Measurements from ENCODE around the gene WBP11. TPM values are rescaled to one million over a fixed set of nuclear protein-coding genes. Genes with fewer than 3 reads are reported as not detected.

Gene WBP11
- total RNA-seq, 1 donor from 2014 or later: 128 TPM

DNA sequence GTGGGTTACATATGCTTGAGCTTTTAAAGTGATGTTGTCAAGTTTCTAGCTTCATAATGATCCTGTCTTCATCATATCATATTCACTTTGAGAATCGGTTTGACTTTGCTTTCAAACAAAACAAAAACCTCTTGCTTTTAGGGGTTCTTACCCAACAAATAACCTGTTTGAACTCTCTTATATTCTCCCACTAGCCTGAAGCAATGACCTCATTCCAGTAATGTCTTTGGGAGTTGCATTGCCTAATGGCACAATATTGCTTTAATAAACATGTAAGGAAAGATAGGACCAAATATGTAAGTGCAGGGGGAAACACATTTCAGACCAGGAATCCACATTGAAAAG is 27.7 kb downstream of the WBP11 start:
- DNase-seq (ENCODE audit: low spot score): no peak
- intact Hi-C loops (cut with micrococcal nuclease): loop anchor here (1.0 to 10.0 kb wide), 2 partner anchors 135 to 321 kb away; no protein-coding TSS in a partner anchor
- Mint-ChIP-seq H3K4me3 (peak overlapping the region; percentile 97), H3K9me3 (no peaks in the 10 kb centered on the region), H3K36me3 (ENCODE audit: low read depth) (peaks cover 5% of the 10 kb centered on the region), H3K27ac (peak overlapping the region; percentile 98), H3K27me3 (ENCODE audit: insufficient read depth) (no peaks in the 10 kb centered on the region), H3K4me1 (ENCODE audit: low read depth) (peaks cover 59% of the 10 kb centered on the region)

GRCh38 chr12:14774906-14775635 is 28.2 kb downstream of the WBP11 start:
- peaks cover 5% of the 10 kb centered on the region for H3K36me3 Mint-ChIP-seq (ENCODE audit: low read depth)
- H3K4me1 Mint-ChIP-seq (ENCODE audit: low read depth): peaks cover 55% of the 10 kb centered on the region

GRCh38 chr12:14774074-14774905 is 29.0 kb downstream of the WBP11 start:
- H3K27me3 Mint-ChIP-seq (ENCODE audit: insufficient read depth): no peaks in the 10 kb centered on the region

More at GRCh38 chr12:14774906-14775635, 28.2 kb downstream of the WBP11 start:
- Mint-ChIP-seq H3K27me3 (ENCODE audit: insufficient read depth) (no peaks in the 10 kb centered on the region), H3K9me3 (no peaks in the 10 kb centered on the region), H3K27ac (peak overlapping the region; percentile 98), H3K4me3 (peak overlapping the region; percentile 97)
- peak; percentile 36 for DNase-seq (ENCODE audit: low spot score)
- intact Hi-C loops (cut with micrococcal nuclease): loop anchor here (1.0 to 10.0 kb wide), 7 partner anchors 28 to 538 kb away; partner anchors contain the start of genes ARHGDIB, C12orf60 and WBP11

DNA sequence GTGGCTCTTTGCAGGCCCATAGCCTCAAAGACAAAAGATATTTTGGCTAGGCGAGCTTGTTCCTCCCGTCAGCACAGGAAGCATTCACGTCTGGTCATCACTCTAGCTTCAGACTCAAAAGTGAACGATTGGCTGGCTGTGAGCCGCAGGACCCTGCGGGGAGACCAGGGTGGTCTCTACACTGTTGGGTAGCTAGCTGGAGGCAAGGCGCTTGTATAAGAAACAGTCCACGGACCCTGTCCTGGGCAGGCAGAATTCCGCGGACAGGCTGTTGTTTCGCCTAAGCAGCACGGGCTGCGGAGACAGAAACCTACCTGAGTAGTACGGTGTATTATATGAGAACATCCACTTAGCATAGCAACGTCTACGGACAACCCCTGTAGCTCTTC is 29.6 kb downstream of the WBP11 start:
- intact Hi-C loops (cut with micrococcal nuclease): loop anchor here (1.0 to 10.0 kb wide), 6 partner anchors 30 to 536 kb away; partner anchors contain the start of genes ARHGDIB, C12orf60 and WBP11

More at GRCh38 chr12:14774074-14774905, 29.0 kb downstream of the WBP11 start:
- Mint-ChIP-seq H3K27ac (peak overlapping the region; percentile 98), H3K4me3 (peak overlapping the region; percentile 97), H3K9me3 (no peaks in the 10 kb centered on the region), H3K4me1 (ENCODE audit: low read depth) (peaks cover 53% of the 10 kb centered on the region), H3K36me3 (ENCODE audit: low read depth) (peaks cover 5% of the 10 kb centered on the region)
- intact Hi-C loops (cut with micrococcal nuclease): loop anchor here (1.0 to 10.0 kb wide), 6 partner anchors 29 to 537 kb away; partner anchors contain the start of genes ARHGDIB, C12orf60 and WBP11
- peak; percentile 92 for DNase-seq (ENCODE audit: low spot score)

GRCh38 chr12:14772946-14773345 is 30.3 kb downstream of the WBP11 start:
- DNase-seq (ENCODE audit: low spot score): no peak
- Mint-ChIP-seq H3K4me3 (peak overlapping the region; percentile 97), H3K27ac (no peak overlapping the region), H3K36me3 (ENCODE audit: low read depth) (peaks cover 10% of the 10 kb centered on the region), H3K9me3 (no peaks in the 10 kb centered on the region), H3K4me1 (ENCODE audit: low read depth) (peaks cover 63% of the 10 kb centered on the region), H3K27me3 (ENCODE audit: insufficient read depth) (no peaks in the 10 kb centered on the region)
- intact Hi-C loops (cut with micrococcal nuclease): loop anchor here (5.0 to 10.0 kb wide), 2 partner anchors 318 to 536 kb away; no protein-coding TSS in a partner anchor

More for the DNA sequence above, 29.6 kb downstream of the WBP11 start:
- H3K27ac Mint-ChIP-seq: peak overlapping the region; percentile 98
- peaks cover 59% of the 10 kb centered on the region for H3K4me1 Mint-ChIP-seq (ENCODE audit: low read depth)
- no peaks in the 10 kb centered on the region for H3K9me3 Mint-ChIP-seq
- peak overlapping the region; percentile 97 for H3K4me3 Mint-ChIP-seq
- no peak for DNase-seq (ENCODE audit: low spot score)
- peaks cover 8% of the 10 kb centered on the region for H3K36me3 Mint-ChIP-seq (ENCODE audit: low read depth)
- H3K27me3 Mint-ChIP-seq (ENCODE audit: insufficient read depth): no peaks in the 10 kb centered on the region

GRCh38 chr12:14771651-14772137 is 31.6 kb downstream of the WBP11 start:
- DNase-seq (ENCODE audit: low spot score): peak; percentile 24
- Mint-ChIP-seq H3K27me3 (ENCODE audit: insufficient read depth) (no peaks in the 10 kb centered on the region), H3K9me3 (no peaks in the 10 kb centered on the region), H3K4me1 (ENCODE audit: low read depth) (peaks cover 71% of the 10 kb centered on the region), H3K36me3 (ENCODE audit: low read depth) (peaks cover 20% of the 10 kb centered on the region), H3K27ac (peak overlapping the region; percentile 92), H3K4me3 (peak overlapping the region; percentile 82)
- intact Hi-C loops (cut with micrococcal nuclease): loop anchor here (1.0 to 10.0 kb wide), 9 partner anchors 189 to 929 kb away; partner anchors contain the start of genes ARHGDIB and ATF7IP

- DNase-seq (ENCODE audit: low spot score): peak; percentile 93
- H3K9me3 Mint-ChIP-seq: peaks cover 4% of the 10 kb centered on the region
- H3K27me3 Mint-ChIP-seq (ENCODE audit: insufficient read depth): no peaks in the 10 kb centered on the region
- H3K36me3 Mint-ChIP-seq (ENCODE audit: low read depth): peaks cover 26% of the 10 kb centered on the region
- intact Hi-C loops (cut with micrococcal nuclease): loop anchor here (1.0 to 10.0 kb wide), 12 partner anchors 47 to 1112 kb away; partner anchors contain the start of genes ARHGDIB, ATF7IP and STRAP
- peak overlapping the region; percentile 97 for H3K27ac Mint-ChIP-seq
- H3K4me1 Mint-ChIP-seq (ENCODE audit: low read depth): peaks cover 67% of the 10 kb centered on the region
- peak overlapping the region; percentile 86 for H3K4me3 Mint-ChIP-seq
Observed at GRCh38 chr12:14770496-14771461, 32.5 kb downstream of the WBP11 start.

- intact Hi-C loops (cut with micrococcal nuclease): loop anchor here (1.0 to 10.0 kb wide), 10 partner anchors 47 to 1112 kb away; partner anchors contain the start of genes ARHGDIB and STRAP
- Mint-ChIP-seq H3K36me3 (ENCODE audit: low read depth) (peaks cover 34% of the 10 kb centered on the region), H3K4me3 (peak overlapping the region; percentile 86), H3K4me1 (ENCODE audit: low read depth) (peaks cover 61% of the 10 kb centered on the region), H3K27ac (peak overlapping the region; percentile 97), H3K27me3 (ENCODE audit: insufficient read depth) (no peaks in the 10 kb centered on the region), H3K9me3 (peaks cover 7% of the 10 kb centered on the region)
- peak; percentile 79 for DNase-seq (ENCODE audit: low spot score)
Observed at GRCh38 chr12:14769969-14770495, 33.2 kb downstream of the WBP11 start.

- intact Hi-C loops (cut with micrococcal nuclease): loop anchor here (5.0 kb wide), 1 partner anchor 1023 kb away; no protein-coding TSS in a partner anchor
- H3K27ac Mint-ChIP-seq: peak overlapping the region; percentile 97
- H3K27me3 Mint-ChIP-seq (ENCODE audit: insufficient read depth): no peaks in the 10 kb centered on the region
- H3K4me1 Mint-ChIP-seq (ENCODE audit: low read depth): peaks cover 56% of the 10 kb centered on the region
- H3K9me3 Mint-ChIP-seq: peaks cover 7% of the 10 kb centered on the region
- H3K36me3 Mint-ChIP-seq (ENCODE audit: low read depth): peaks cover 35% of the 10 kb centered on the region
- peak overlapping the region; percentile 86 for H3K4me3 Mint-ChIP-seq
- DNase-seq (ENCODE audit: low spot score): no peak
Observed at GRCh38 chr12:14769466-14769968, 33.8 kb downstream of the WBP11 start.

DNA sequence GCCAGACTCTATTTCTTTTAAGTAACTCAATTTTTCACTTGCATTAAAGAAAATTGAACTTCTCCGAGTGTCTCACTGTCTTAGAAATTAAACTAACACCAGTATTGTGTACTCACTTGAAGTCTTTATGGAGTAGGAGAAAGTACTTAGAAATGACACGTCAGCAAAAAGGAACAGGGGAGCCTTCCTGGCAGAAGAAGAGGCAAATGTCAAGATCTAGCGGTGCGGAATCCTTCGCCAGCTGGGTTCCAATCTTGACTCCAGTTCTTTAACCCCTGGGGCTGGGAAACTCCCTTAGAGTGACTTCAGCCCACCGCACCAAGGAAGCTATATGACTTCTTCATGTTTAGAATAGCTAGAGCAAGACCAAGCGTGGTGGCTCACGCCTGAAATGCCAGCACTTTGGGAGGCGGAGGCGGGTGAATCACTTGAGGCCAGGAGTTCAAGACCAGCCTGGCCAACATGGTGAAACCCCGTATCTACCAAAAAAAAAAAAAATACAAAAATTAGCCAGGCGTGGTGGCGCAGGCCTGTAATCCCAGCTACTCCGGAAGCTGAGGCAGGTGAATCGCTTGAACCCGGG is 34.4 kb downstream of the WBP11 start:
- H3K27me3 Mint-ChIP-seq (ENCODE audit: insufficient read depth): no peaks in the 10 kb centered on the region
- intact Hi-C loops (cut with micrococcal nuclease): loop anchor here (5.0 kb wide), 1 partner anchor 1023 kb away; no protein-coding TSS in a partner anchor

DNA sequence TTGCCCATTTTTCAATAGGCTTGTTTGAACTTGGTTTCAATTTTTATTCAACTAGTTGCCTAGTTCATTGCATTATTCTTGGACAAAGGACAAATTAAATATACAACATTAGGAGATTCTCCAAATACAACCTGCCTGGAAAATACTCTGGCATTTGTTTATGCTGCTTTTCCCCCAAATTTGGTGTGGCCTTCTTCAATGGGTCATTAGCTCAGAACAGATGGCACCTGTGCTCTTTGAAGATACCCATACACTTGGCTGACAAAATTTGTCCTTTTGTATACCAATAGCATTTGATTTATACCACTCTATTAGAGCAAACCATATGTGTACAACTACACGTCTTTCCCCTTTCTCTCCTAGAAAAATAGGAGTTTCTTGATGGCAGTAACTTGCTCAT is 35.7 kb downstream of the WBP11 start:
- intact Hi-C loops (cut with micrococcal nuclease): loop anchor here (5.0 kb wide), 1 partner anchor 1025 kb away; no protein-coding TSS in a partner anchor
- Mint-ChIP-seq H3K27me3 (ENCODE audit: insufficient read depth) (no peaks in the 10 kb centered on the region), H3K36me3 (ENCODE audit: low read depth) (peaks cover 34% of the 10 kb centered on the region), H3K4me1 (ENCODE audit: low read depth) (peaks cover 49% of the 10 kb centered on the region), H3K27ac (no peak overlapping the region), H3K9me3 (peaks cover 7% of the 10 kb centered on the region), H3K4me3 (peak overlapping the region; percentile 7)
- no peak for DNase-seq (ENCODE audit: low spot score)

More for the DNA sequence above, 34.4 kb downstream of the WBP11 start:
- Mint-ChIP-seq H3K4me1 (ENCODE audit: low read depth) (peaks cover 50% of the 10 kb centered on the region), H3K4me3 (peak overlapping the region; percentile 86), H3K9me3 (peaks cover 7% of the 10 kb centered on the region), H3K27ac (peak overlapping the region; percentile 97), H3K36me3 (ENCODE audit: low read depth) (peaks cover 32% of the 10 kb centered on the region)
- DNase-seq (ENCODE audit: low spot score): peak; percentile 15

All from activated T-helper 1 cell treated with anti-CD3 and anti-CD28 coated beads, Interleukin-12 subunit alpha, Interleukin-12 subunit beta, Interleukin-2, Interleukin-4 antibody, amounts not matched to agents 30 ng/mL and 10 ng/mL and 1 ng/mL, durations not matched to agents 14 hours and 24 hours and 36 hours (primary cell).